Stomach (tissue), 4 donors: ENCODE data around the gene TAF4.

Experiments
- CTCF ChIP-seq, 7 experiments: fragments of 450-650 bp in 4 of 7; fragments of 200-600 bp in 3 of 7; sonication (generic) in 3 of 7; IDR thresholded peaks; one replicate each; pipeline ENCODE4 v1.5.1; 2016 to 2019; ENCODE audit warnings: antibody characterized with exemption in 7 of 7, control low read depth in 2 of 7, mild to moderate bottlenecking in 1 of 7
- EP300 ChIP-seq: sonication (generic); formaldehyde crosslinking; IDR thresholded peaks from one replicate; pipeline ENCODE4 v1.6.1; 2017; ENCODE audit warnings: antibody characterized with exemption
- POLR2A ChIP-seq, 4 donors: fragments of 450-650 bp; IDR thresholded peaks; one replicate each; pipeline ENCODE4 v1.6.1; 2016; ENCODE audit warnings: antibody characterized with exemption in 4 of 4, control low read depth in 2 of 4, mild to moderate bottlenecking in 1 of 4, moderate library complexity in 1 of 4
- POLR2AphosphoS5 ChIP-seq, 3 donors: sonication (generic); formaldehyde crosslinking; IDR thresholded peaks; one replicate each; pipeline ENCODE4 v1.6.1; 2016; ENCODE audit warnings: antibody characterized with exemption in 3 of 3

- TF ChIP-seq EP300 (no peak), CTCF (IDR thresholded peaks at IDR 0.05) (no peak), POLR2A (IDR thresholded peaks at IDR 0.05) (no peak), POLR2AphosphoS5 (IDR thresholded peaks at IDR 0.05) (no peak)
Observed at GRCh38 chr20:62053465-62054196, 12.1 kb downstream of the TAF4 start.
